ENCODE measurements around the gene FBXW12.

Gene FBXW12

DNA sequence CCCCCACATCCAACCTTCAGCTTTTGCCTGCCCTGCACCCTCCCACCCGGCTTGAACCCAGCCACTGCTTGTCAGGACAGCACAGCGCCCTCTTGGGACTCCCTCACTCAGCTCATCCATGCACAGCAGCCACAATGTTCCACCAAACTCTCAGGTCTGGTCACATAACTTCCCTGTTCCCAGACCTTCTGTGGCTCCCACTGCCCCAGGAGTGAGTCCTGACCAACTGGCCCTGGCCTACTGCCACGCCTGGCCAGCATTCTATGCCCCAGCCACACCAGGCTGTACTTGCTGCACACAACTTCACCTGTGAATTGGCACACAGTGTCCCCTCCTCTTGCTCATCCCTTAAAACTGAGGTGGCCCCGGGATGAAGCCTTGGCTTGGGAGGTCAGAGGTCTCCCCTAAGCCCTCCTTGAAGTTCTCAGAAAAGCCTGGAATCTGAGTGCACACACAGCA lies 36.8 kb downstream of the FBXW12 start:
- DNase-seq: no peak

DNA sequence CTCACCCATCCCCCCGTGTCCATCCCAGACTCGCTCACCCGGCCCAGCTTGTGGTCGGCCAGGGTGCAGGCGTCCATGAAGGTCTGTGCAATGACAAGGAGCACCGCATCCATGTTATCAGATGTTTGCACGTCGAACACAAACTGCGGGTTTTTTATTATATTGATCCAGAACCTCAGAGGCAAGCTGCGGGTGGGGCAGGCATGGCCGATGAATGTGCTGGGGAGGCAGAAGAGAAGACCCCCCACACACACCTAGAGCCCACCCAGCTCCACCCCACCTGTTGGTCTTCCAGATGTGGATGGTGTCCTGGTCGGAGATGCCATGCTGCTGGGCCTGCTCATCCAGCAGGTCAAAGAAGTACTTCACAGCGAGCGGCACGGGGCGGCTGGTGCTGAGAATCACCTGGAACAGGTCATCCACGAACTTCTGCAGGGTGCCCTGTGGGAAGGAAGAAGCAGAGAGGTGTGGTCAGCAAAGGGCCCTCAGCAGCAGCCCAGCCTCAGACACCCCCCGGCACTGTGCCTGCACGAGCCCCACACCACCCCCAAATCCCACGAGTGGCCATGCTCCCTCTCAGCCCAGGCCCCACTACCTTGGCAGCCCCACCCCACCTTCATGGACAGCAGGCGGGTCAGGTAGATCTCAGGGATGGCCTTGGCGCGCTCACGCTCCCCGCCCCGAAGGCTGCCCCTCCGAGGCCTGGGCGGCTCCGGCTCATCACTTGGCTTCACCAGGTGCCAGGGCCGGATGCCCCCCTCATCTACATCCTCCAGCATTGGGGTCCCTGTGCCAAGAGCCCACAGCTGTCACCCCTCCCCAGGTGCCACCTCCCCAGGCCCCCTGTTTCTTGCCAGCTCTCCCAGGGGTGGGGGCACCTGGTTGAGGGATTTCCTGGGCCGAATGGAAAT lies 37.5 kb downstream of the FBXW12 start:
- no peak for DNase-seq

DNA sequence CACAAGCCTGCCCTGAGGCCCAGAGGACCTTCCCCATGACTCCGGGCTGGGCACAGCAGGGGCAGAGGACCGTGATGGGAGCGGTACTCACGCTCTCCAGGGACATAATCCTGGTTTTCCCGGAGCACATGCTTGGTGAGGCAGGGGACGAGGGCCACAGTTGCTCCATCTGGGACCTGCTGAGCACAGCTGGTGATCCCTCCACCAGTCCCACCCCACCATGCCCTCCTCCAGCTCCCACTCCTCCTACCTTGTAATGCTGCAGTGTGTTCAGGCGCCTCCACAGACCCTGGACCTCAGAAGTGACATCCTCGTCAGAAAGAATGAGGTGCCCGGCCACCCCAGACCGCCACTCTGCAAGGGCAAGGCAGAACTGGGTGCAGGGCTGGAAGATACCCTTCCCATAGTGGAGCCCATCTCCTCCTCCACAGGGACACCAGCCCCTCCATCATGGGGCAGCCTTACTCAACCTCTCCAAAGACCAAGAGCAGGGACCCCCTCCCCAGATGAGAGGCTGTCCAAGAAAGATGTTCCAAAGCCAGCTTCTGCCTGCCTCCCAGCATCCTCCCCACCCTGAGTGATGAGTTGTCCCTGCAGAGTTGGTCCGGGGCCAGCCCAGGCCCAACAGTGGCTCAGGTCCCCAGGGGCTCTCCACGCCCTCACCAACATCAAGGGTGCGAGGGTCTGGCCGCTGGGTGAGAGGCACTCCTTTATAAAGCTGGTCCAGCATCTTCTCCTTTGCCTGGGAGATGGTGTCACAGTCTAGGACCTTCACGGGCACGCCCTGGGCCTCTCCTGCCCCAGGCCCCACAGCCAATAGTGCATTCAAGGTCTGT lies 38.4 kb downstream of the FBXW12 start:
- DNase-seq: no peak

DNA sequence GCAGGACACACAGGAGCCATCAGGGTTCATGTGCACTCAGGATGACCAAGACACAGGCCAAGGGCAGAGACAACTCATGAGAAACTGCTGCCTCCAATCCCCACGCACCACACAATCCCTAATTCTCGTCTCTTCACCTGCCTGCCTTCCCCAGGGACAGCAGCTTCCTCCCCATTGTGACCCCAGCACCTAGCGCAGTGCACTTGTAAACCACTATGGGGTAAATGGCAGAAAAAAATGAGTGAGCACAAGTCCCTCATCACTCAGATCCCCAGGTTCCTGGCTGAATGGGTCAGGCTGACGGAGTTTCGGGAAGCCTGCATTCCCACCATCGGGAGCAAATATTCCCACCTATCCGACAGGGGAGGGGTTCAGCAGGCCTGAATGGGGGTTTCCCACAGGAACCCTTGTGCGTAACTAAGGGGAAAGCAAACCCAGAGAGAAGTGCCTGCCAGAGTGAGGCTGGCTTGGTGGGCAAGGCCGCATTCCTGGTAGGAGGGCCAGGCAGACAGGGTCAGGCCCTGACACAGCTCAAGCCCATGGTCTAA lies 39.1 kb downstream of the FBXW12 start:
- no peak for DNase-seq

DNA sequence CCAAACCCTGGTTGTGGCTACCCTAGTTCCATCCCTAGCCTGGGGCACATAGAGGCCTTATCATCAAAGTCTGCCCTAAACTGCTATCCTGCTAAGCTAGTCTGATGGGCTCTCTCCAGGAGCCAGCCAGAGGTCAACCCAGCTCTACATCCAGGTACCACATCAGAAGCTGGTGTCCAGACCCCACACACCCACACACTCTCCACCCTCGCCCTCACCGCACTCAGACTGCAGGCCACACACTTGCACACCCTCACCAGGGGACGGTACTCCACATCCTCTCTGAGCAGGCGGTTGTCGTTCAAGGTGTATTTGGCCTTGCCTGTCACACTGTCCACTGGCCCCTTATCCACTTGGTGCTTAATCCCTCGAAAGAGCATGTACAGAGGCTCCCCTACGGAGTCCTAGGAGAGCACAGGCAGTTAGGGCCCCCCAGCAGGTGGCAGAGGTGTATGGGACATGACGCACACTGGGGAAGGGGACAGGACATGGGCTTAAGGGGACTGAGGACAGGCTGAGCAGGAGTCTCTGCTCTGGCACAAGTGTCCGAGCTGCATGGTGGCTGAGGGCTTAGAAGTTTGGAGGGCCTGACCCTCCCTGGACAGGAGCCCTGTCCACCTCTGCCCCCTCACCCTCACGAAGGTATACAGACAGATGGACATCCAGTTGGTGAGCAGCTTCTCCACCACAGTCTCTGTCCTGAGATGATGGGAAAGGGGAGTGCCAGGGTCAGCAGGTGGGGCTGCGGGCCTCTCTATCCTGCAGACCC lies 39.8 kb downstream of the FBXW12 start:
- no peak for DNase-seq

DNA sequence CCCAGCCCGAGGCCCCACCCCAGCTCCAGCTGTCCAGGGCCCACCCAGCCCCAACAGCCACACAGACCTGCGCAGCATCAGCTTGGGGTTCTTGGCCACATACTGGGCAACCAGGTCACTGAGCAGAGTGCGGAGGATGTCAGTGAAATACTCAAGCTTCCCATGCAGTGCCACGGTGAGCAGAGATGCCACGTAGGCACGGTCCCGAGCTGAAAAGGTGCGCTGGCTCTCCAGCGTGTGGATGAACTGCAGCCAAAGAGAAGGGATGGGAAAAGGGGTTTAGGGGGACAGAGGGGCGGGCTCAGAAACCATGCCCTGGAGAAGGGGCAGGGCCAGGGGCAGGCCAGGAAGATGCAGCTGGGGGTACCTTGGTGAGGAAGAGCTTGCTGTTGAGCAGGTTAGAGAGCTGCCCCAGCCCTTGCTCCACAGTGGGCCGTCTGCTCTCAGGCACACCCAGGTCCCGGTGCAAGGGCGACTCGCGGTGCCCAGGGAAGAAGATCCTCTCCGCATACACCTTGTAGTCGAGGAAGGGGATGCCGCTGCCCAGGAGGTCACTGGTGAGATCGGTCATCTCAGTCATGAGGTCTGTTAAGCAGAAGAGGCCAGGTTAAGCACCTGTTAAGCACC lies 40.5 kb downstream of the FBXW12 start:
- DNase-seq: no peak

DNA sequence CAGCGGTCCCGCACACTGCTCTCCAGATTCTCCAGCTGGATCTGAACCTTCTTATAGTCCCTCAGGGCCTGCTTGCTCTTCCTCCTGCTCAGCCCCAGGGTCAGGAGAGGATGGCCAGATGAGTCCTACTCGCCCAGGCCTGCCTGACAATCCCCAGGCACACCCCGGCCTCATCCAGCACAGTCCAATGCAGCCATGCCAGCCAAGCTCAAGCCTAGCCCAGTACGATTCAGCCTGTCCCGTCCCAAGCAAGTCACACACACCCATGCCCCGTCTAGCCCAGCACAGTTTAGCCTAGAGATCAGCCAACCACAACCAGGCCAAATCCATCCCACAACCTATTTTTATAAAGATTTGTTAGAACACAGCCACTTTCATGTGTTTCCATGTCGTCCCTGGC lies 41.1 kb downstream of the FBXW12 start:
- DNase-seq: no peak

DNA sequence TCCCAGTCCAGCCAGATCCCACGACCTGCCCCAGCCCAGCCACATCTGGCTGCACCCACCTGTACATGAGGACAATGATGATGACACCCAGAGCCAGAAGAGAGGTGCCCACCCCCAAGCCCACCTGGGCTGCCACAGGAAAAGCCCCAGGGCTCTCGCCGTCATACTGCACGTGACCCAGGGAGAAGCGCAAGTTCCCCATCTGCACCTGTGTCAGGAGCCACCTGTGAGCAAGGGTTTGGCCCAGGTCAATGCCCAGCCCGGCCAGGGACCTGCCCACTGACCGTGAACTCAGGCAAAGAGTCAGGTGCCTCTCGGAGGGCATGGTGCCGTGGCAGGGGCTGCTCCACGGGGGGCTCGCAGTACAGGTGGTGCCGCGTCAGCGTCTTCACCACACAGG lies 41.6 kb downstream of the FBXW12 start:
- no peak for DNase-seq

DNA sequence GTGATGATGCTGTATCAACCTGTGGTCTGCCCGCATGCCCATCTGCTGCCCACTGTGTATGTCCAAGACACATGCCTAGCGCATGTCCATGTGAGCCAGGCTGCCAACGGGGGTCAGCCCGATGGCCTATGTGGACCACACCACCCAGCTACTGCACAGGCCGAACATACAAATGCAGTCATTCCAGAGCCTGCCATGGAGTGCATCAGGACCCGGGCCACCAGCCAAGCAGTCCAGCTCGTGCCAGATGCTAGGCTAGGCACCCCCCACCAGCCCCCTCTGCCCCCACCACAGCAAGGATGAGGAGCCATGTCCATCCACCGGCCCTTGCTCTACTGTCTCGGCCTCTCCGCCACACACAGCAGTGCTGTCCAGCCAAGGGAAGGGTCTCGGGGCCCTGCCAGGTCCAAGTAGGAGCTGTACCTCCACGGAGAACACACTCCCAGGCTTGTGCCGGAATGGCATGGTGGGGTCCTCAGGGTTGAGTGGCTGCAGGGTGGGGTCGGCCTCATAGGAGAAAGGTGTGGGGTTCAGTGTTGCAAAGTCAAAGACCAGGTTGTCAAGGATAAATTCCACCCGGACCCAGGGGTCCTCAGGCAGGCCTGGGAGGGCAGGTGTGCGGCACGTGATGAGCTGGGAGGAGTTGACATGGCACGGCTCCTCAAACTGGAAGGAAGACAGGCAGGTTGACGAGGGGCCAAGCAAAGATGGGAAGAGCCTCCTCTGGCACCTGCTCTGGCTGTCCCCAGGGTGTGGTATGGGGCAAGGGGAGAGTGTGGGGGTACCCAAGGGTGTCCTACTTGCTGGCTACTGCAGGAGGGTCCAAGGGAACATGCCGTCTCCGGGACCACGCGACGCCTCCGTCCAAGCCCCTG lies 42.6 kb downstream of the FBXW12 start:
- DNase-seq: no peak

DNA sequence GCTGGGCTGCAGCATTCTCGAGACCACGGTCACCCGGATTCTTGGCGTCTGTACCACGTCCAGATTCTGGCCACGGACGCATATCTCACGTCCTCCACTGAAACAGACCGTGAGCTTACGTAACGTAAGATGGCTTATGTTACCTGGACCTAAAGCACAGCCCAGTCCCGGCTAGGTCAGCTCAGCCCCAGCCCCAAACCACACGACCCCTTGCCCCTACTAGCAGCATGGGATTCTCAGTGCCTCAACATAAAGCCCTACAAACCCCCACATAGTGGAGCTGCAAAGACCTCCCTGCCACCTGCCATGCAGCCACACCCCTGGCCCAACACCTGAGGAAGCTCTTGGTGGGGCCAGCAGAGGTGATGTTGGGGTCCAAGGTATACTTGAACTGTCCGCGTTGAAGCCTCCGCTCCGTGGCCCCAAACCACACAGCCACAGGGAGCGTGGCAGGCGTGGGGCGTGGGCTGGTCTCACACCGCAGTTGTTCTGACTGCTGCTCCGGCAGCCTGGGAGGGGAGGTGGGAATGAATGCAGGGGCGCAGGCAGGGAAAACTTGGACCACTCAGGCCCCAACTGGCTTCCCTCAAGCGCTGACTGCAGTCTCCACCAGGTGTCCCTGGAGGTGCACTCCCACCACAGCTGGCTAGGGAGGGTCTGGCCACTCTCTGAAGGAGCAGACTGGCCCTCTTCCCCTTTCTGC lies 43.4 kb downstream of the FBXW12 start:
- DNase-seq: no peak

DNA sequence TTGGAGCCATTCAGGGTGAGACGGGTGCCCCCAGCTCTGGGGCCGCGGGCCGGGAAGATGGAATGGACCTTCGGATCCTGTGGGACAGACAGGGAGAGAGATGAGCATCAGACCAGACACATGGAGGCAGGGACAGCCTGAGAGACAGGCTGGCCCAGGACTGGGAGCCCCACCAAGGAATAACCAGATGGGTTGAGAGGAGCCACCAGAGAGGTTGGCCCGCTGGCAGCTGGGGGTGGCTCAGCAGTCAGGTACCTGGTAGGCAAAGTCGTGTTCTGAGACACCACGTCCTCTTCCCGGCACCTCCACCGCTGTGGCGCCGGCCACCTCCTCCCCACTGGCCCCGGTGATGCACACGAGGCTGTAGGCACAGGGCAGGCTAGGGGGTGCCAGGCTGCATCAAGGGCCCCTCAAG lies 44.1 kb downstream of the FBXW12 start:
- no peak for DNase-seq

DNA sequence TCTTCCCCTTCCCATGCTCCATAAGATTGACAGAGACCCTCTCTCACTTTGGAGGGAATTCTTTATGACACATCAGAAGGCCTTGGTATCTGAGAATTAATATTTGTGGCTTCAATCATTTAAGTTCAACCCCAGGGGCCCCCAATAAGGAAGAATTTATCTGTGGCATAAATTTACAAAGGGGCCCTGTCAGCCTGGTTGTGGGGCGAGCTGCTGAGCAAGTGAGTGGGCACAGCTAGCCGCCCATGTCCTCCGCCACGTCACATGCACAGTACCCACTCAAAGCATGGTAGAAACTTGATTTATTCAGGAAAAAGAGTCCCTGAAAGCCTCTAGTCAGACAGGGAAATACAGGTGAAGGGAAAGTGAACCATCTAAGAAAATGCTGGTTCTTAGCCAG lies 44.5 kb downstream of the FBXW12 start:
- DNase-seq: no peak

DNA sequence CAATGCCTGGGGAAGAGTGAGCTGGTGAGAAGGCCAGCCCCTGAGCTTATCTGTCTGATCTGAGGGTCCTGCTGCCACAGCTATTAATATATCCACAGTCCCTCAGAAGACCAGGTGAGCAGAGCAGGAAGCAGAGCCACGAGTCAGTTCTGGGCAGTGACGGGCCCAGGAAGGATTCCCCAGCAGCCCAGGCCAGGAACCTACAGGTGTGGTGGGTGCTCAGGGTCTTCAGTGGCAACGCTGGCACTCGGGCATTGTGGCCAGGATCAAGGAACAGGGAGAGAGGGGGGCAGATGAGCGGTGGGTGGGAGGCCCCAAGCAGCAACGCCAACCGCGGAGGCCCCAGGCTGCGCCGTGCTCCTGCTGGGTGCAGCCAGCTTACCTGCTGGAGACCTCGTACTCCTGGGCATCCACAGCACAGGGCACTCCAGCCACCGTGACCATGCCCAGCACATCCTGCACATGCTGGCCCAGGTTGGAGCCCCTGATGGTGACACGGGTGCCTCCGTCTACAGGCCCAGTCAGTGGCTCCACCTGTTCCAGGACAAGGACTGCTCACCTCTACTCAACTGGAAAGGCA lies 45.6 kb downstream of the FBXW12 start:
- DNase-seq: no peak

DNA sequence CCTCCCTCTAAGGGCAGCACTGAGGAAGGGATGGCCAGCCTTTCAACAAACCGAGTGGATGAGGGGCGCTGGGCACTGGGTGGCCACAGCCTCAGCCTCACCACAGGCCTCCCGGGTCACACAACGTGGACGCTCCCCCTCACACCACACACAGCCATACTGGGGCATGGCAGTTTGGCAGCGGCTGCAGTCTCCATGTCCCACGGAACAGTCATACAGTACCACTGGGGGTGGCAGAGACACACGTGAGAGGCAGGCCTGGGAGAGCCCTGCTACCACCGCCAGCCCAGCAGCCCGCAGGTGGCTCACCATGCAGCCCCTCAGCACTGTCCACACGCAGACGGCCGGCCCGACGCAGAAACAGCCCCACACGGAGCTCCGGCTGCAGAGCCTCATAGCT lies 46.1 kb downstream of the FBXW12 start:
- DNase-seq: no peak

DNA sequence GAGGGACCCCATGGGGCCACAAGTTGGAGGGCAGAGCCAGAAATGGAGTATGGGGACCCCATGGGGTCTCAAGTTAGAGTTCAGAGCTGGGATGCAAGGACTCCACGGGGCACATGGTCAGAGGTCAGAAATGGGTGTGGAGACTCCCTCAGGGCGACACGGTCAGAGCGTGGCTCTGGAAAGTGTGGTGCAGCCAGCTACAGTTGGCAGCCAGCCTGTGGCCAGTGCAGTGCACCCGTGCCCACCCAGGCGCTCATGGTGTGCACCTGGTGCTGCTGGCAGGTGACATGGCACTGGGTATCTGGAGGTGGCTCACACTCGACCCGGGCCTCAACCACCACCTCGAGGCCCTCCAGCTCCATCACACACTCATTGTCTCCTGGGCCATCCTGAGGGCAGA lies 46.6 kb downstream of the FBXW12 start:
- DNase-seq: no peak

DNA sequence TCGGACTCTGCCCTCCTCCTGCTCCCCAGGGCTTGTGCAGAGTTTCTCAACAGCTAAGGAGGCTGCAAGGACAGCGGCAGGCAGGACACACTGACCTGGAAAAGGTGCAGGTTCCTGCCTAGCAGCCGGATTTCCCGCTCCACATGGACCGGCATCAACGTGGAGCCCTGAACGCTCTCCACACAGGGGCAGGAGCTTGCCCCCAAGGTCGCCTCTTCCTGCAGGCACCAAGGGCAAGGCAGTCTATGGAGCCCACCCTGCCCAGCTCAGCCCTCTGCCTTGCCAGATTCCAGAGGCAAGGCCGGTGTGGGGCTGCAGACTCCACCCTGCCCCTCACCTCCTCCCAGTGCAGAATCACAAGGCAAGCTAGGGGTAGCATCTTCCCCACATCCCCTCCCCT lies 47.1 kb downstream of the FBXW12 start:
- no peak for DNase-seq

DNA sequence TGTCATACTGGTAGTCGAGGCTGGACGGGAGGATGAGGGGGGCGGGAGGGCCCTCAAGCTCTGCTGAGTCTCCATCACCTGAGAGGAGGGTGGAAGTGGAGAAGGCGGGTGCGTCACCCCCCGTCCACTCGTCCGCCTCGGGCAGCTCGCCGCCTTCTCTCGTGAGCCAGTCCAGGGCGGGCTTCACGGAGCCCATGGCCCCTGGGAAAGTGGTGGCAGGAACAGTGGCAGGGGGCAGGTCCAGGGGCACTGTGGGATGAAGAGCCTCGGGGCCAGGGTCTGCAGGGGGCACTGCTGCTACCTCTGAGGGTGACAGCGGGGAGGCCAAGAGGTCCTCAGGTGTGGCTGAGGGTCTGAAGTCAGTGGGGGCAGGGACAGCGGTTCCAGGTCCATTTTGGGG lies 47.6 kb downstream of the FBXW12 start:
- DNase-seq: no peak

DNA sequence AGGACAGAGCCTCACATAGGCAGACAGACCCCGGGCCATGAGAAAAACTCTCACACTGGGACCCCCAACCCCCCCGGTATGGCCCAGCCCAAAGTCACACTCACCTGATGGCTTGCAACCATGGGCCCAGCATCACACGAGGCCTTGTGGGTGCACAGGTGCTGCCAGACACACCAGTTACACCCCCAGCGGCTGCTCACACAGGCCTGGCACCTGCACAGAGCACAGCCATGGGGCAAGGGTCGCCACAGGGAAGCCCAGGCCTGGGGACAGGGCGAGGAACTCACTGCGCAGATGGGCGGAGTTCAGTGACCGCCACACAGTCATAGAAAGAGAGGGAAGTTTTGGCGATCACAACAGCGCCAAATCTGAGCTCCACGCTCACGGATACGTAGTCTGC lies 48.5 kb downstream of the FBXW12 start:
- DNase-seq: no peak

DNA sequence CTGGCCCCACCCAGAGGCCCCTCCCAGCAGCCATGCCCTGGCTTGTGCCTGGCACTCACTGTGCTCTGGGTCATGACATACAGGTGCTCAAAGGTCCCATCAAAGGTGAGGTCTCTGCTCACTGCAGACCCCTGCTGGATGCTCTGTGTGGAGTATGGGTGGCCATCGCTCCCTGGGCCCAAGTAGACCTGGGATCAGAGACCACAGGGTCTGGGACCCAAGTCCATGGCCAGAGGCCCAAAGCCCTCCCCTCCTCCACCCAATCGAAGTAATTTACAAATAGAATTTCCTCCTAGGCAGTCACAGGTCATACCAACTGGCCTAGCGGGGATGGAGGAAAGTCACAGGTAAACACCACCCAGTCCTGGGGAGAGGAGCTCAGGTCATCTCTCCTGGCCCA lies 50.3 kb downstream of the FBXW12 start:
- DNase-seq: no peak

DNA sequence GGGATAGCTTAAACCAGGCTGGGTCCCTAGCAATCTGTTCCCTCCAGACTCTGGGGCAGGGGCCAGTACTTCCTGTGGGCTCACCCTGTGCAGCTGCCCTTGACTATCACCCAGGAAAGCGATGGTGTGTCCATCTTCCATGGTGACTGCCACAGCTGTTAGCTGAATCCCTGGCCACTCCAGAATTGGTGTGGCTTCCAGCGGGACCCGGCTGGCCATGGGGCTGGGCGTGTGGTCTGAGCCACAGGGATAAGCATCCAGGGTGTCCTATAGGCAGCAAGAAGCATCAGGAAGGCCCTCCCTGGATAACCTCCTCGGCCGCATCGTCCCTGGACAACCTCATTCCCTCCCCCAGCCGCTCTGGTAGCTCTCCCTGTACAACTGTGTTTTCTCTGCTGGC lies 50.7 kb downstream of the FBXW12 start:
- DNase-seq: no peak

Data from CD4-positive, alpha-beta T cell treated with Interleukin-12 subunit alpha and Interleukin-12 subunit beta, for 1 hour (primary cell).